ENCODE results near the gene KRT38.
"Not testable (repeated sequence)": the region's sequence is repeated elsewhere in the genome, so short reads cannot be mapped to it uniquely, and the experiment has no call there.

KRT38 gene

GRCh38 chr17:41420134-41420533, 20.6 kb downstream of the KRT38 start:
- no peak for DNase-seq

DNA sequence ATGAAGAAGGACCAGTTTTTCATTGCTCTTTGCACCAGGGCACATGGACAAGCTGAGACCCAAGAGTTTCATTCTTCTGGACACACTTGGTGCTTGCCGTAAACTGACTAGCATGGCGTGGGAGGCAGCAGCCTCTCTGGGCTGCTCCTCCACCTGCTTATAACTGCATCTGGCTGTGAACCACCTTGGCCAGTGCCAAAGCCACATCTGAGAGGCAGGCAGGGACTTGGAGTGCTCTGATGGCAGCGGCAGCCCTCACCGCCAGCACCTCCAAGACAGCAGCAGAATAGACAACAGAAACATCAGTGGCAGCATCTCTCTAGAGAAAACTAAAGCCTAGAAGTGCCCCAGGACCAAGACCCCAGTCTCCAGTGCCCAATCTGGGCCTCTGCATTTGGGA, 21.1 kb downstream of the KRT38 start:
- DNase-seq: no peak

DNA sequence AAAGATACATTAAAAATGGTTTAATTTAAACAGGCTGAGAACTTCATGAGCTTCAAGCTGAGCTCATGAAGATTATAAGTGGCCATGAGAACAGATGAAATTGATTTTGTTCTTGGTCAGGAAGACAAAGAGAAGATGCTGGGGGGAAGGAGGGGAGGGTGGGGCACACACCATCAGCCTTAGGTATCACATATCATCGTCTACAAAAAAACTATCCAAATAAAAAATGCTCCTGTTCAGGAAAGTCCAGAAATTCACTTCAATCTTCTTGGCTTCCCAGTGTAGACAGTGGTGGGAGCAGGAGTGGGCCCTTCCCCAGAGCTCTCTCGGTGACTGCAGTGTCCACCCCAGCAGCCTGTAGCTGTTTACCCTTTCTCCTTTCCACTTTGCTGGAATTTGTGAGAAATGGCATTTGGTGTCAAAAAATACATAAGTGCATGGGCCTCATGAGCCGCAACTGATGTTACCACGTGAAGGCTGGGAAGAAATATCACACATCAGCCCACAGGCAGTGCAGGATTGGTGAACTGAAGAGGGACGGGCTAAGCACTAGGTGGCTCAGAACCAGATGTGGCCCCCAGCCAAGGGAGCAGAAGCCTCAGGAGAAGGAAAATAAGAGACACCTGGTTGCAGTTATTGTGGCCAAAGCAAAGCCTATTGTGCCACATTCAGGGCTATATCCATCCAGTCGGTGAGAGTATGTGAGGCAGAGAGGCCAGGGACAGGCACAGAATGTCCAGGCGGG, 22.5 kb downstream of the KRT38 start:
- DNase-seq: peak; percentile 32

DNA sequence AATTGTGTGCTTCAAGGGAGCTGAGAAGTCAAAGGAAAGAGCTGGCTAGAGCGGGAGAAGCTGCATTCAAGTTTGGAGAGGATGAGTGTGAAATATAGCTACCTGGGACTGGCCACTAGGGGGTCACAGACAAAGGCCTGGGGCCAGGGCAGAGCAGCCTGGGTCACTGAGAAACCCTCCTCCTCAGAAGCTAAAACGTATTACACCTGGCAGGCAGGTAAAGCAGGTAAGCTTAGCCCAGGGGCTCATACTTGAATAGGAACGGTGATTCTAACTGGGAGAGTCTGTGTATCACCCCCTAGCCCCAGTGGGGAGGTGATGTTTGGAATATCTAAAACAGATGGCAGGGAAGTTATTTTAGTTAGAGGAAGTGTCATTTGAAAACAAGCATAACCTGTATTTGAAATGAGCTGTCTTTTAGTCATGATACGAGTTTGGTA, 23.2 kb downstream of the KRT38 start:
- no peak for DNase-seq

GRCh38 chr17:41417127-41417526, 23.7 kb downstream of the KRT38 start:
- DNase-seq: peak; percentile 46

- DNase-seq: peak; percentile 57
These were observed 24.3 kb downstream of the KRT38 start for GRCh38 chr17:41416479-41416878.

- no peak for DNase-seq
These were observed 24.9 kb downstream of the KRT38 start for GRCh38 chr17:41415833-41416335.

DNA sequence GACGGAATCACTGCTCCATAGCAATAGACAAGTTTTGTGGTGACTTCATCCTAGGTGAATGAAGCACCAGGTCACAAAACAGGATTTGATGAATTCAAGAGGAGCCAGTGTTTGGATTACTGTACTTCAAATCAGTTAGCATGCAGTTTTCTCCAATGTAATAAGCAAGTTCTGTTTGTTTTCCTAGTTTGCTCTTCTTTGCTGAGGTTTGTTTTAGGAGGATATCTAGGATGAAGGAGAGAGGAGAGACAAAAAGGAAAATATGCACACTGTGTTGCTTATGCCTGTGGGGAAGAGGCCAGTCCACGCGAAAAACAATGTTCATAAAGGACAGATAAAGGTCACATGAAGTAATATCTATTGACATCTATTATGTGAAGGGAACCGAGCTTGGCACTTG, 25.4 kb downstream of the KRT38 start:
- no peak for DNase-seq

GRCh38 chr17:41413982-41414381, 26.8 kb downstream of the KRT38 start:
- DNase-seq: no peak

- DNase-seq: peak; percentile 18
These were observed 27.3 kb downstream of the KRT38 start for GRCh38 chr17:41413353-41413957.

DNA sequence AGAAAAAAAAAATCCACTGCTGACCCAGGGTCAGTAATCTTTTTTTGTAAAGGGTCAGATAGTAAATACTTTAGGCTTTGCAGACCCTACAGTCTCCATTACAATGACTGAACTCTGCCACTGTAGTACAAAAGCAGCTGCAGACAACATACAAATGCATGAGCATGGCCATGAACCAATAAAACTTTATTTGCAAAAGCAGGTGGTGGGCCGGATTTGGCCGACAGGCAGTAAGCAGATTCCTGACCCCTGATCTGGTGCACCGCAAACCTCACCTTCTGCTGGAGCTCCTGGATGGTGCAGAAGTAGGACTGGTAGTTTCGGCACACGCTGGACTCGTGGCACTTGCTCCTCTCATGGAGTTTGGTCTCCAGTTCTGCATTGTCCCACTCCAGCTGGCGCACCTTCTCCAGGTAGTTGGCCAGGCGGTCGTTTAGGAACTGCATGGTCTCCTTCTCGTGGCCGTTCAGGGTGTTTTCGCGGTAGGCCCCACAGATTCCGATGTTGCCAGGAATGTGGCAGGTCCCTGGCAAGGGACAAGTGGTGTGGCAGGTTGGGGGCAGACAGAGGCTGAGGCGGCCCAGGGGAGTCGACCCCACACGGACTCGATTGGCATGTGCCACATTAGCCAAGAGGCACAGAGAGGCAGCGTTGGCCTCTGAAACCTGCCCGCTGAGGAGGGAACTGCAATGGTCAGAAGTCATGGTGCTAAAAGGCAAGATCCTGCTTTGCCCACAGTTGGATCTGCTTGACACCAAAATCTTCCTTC, 29.5 kb downstream of the KRT38 start:
- DNase-seq: no peak

GRCh38 chr17:41407226-41407625, 33.6 kb downstream of the KRT38 start:
- DNase-seq: no peak

- DNase-seq: no peak
These were observed 34.6 kb downstream of the KRT38 start for GRCh38 chr17:41406205-41406604.

GRCh38 chr17:41404024-41404671, 36.6 kb downstream of the KRT38 start:
- DNase-seq: no peak

- no peak for DNase-seq
These were observed 37.3 kb downstream of the KRT38 start for GRCh38 chr17:41403404-41404023.

DNA sequence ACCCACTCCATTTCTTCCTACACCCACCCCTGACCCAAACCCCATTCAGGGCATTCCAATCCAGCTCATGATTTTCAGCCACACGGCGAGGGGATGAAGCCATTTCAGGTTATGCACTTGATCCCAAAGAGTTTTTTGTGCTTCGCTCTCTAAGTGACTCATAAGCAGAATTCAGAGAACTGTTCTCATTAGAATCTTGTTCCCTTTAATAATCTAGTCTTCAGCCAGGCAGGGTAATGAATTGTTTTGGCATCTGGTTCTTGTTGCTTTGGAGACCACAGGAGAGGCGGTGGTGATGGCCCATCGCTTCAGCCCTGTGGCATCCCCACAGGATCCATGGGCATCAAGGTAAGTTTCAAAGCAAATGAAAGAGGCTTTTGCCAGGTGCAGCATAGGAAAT, 38.6 kb downstream of the KRT38 start:
- no peak for DNase-seq

DNA sequence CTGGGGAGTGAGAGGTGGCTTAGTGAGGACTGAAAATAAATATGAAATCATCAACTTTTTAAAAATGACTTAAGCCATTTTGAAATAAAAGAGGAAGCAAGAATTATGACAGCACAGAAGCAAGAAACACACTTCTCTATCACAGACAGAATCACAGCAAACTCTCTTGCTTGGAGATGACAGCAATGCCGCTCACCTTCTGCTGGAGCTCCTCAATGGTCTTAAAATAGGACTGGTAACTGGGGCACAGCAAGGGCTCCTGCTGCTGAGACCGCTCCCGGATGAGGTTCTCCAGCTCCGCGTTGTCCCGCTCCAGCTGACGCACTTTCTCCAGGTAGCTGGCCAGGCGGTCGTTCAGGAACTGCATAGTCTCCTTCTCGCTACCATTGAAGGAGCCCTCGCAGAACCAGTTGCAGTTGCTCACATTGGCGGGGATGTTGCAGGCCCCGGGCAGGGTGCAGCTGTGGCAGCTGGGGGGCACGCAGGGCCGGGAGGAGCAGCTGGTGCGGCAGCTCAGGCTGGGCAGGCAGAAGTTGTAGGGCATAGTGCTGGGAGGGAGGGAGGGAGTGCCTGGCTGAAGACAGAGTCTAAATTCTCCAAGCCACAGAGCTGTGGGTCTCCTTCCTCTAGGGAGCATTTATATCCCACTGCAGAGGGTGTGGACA, 43.7 kb downstream of the KRT38 start, which contains the start of gene KRT31:
Gene KRT31 (minus strand): TSS at position 613 of the 665 bp plus-strand sequence. CDS start 69 bp downstream, at position 544.
- DNase-seq: no peak

DNA sequence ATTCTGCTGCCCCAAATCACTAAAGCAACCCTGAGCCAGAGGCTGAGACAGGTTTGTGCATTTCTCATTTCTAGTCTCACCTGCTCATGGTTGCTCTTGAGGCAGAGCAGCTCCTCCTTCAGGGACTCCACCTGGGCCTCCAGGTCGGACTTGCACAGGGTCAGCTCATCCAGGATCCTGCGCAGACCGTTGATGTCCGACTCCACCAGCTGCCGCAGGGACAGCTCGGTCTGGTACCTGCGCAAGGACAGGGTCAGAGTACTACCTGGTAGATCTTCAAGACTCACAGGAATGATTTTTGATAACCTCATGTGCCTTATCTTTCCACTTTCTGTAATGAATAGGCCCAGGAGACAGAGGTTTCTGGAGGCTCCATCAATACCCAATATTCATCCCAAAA, 44.4 kb downstream of the KRT38 start:
- no peak for DNase-seq

- DNase-seq: no peak
These were observed 45.2 kb downstream of the KRT38 start for GRCh38 chr17:41395611-41396010.

DNA sequence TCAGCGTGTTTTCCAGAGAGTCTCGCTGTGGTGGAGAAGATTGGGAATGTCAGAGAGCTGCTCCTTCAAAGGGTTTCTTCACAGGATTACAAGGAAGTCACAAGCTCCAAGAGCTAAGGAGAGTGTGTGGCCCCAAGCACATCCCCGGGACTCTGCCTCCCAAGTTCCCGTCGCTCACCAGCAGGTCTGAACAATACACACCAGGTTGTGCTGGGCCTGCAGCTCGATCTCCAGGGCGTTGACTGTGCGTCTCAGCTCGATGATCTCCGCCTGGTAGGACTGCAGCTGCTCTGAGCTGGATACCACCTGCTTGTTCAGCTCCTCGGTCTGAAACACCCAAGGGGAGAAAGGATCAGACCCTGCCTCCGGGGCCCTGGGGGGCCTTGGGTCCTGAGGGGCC, 45.7 kb downstream of the KRT38 start:
- not testable (repeated sequence) for DNase-seq

DNA sequence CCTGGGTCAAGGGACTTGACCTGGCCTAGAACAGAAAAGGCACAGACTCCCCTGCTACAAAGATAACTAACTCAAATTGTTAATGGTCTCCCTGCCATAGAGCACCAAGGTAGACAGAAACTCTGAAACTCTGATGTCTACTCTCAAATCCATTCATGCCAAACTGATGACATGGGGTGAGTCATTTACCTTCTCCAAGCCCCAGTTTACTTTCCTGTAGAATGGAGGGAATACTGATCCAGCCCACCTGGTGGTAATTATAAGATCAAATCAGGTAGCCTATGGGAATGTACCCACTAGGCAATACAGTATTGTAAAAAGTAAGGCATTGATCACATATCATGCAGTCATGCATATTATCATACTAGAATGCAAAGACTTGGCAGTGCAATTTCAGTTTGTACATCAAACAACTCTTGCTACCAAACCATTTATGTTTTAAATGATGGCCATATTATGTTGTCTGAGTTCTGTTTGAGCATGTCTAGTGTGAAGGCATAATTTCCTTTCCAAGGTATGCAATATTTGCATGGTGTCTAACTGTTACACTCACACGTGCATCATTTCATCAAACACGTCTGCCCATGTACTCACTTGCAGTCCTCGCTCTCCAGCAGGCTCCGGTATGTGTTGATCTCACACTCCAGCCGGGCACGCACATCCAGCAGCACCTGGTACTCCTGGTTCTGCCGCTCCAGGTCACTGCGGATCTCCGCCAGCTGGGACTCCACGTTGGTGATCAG, 46.4 kb downstream of the KRT38 start:
- no peak for DNase-seq
